Temporal lobe (tissue), 2 donors: ENCODE data around the gene SRD5A3. TPM values are rescaled to one million over a fixed set of nuclear protein-coding genes. Genes with fewer than 3 reads are reported as not detected.

Experiments
- small RNA-seq: library from RNA; depleted of rRNA; stranded (forward); fragments of <200 nt; gene quantifications from one replicate; pipeline ENCODE3, GENCODE V24; 2014; ENCODE audit warnings: low replicate concordance
- total RNA-seq: library from RNA; depleted of rRNA; stranded (reverse); fragments of >200 nt; gene quantifications from one replicate; pipeline ENCODE4 v1.2.3, GENCODE V29; 2014

SRD5A3 gene
- total RNA-seq, 1 donor from 2014 or later, result 6.1 TPM

Small RNA genes within 50 kb of the gene (small RNA-seq; reads per million reads assigned to genes)
- gene RF00019, result not detected

Other genes with a start within 250 kb of the SRD5A3 start
- gene KDR, start 220.6 kb upstream of the SRD5A3 start, total RNA-seq, result 16.5 TPM
- gene TMEM165, start 49.7 kb downstream of the SRD5A3 start, total RNA-seq, result 59.7 TPM
- gene CLOCK, start 200.7 kb downstream of the SRD5A3 start, total RNA-seq, result 18.4 TPM
- not detected for gene PDCL2, start 246.0 kb downstream of the SRD5A3 start, total RNA-seq